A673 (cell line): Measurements from ENCODE around the gene NEIL3.

Experiments used
- CTCF ChIP-seq: fragments of 300-800, 200-600 bp; sonication (generic); conservative IDR thresholded peaks from 2 replicates; pipeline ENCODE4 v1.5.1; 2017; ENCODE audit warnings: low read depth, mild to moderate bottlenecking, antibody characterized with exemption, low read length, moderate library complexity, mixed read lengths
- EZH2 ChIP-seq: fragments of 200-600 bp; sonication (generic); IDR thresholded peaks from 2 replicates; pipeline ENCODE4 v1.6.1; 2017; ENCODE audit warnings: borderline replicate concordance, low read depth, mild to moderate bottlenecking, mixed read lengths, antibody characterized with exemption, low read length; ENCODE audit not compliant: poor library complexity, severe bottlenecking

- TF ChIP-seq CTCF (no peak), EZH2 (no peak)
Observed at GRCh38 chr4:177348348-177348747, 38.7 kb downstream of the NEIL3 start.
